Stimulated activated CD4-positive, alpha-beta T cell treated with anti-CD3 and anti-CD28 coated beads, TNF-alpha, amount 100 ng/mL, for 24 hours (primary cell): ENCODE data around the gene PYGO2.
"Not testable (repeated sequence)": the region's sequence is repeated elsewhere in the genome, so short reads cannot be mapped to it uniquely, and the experiment has no call there.

ENCODE experiments used
- DNase-seq, 3 experiments: peaks; one replicate each; pipeline ENCODE4 v3.0.0-alpha.2; 2020; ENCODE audit warnings: low read depth in 3 of 3

PYGO2 gene

GRCh38 chr1:154982897-154983648, 21.5 kb upstream of the PYGO2 start, which contains the start of gene FLAD1:
TSS of gene FLAD1 (plus strand) at chr1:154983344. CDS start at chr1:154983695, 351 bp downstream.
- DNase-seq, result peak; percentile 90 to 96 (median 96)

GRCh38 chr1:154982341-154982740, 20.8 kb upstream of the PYGO2 start:
- DNase-seq, result no peak

- DNase-seq, result no peak
Observed at GRCh38 chr1:154978360-154978759, 16.8 kb upstream of the PYGO2 start.

- DNase-seq, result not testable (repeated sequence)
Observed at GRCh38 chr1:154977762-154978161, 16.2 kb upstream of the PYGO2 start.

GRCh38 chr1:154975409-154976059, 14.0 kb upstream of the PYGO2 start:
- DNase-seq, result peak in 2 of 3 experiments; percentile 30 to 70

GRCh38 chr1:154974808-154975408, 13.3 kb upstream of the PYGO2 start:
- DNase-seq, result peak; percentile 86 to 93 (median 92)

GRCh38 chr1:154974102-154974807, 12.7 kb upstream of the PYGO2 start, which contains the start of gene CKS1B:
TSS of gene CKS1B (plus strand) at chr1:154974681. CDS start at chr1:154974746, 65 bp downstream.
- DNase-seq, result peak; percentile 88 to 95 (median 92)

GRCh38 chr1:154973344-154974101, 11.9 kb upstream of the PYGO2 start:
- peak; percentile 80 to 96 (median 87) for DNase-seq

- DNase-seq, result no peak
Observed at GRCh38 chr1:154972517-154973343, 11.1 kb upstream of the PYGO2 start.

GRCh38 chr1:154972213-154972516, 10.6 kb upstream of the PYGO2 start:
- DNase-seq, result no peak

- DNase-seq, result no peak
Observed at GRCh38 chr1:154971341-154971998, 9.9 kb upstream of the PYGO2 start.

- DNase-seq, result peak in 1 of 3 experiments; percentile 55
Observed at GRCh38 chr1:154970631-154971340, 9.2 kb upstream of the PYGO2 start, which contains the start of gene SHC1. TSS of gene SHC1 (minus strand) at chr1:154970747. CDS start at chr1:154970526, 221 bp downstream.

- DNase-seq, result no peak
Observed at GRCh38 chr1:154969860-154970452, 8.4 kb upstream of the PYGO2 start.

- no peak for DNase-seq
Observed at GRCh38 chr1:154969246-154969645, 7.7 kb upstream of the PYGO2 start.

GRCh38 chr1:154968731-154969130, 7.1 kb upstream of the PYGO2 start:
- no peak for DNase-seq

- DNase-seq, result no peak
Observed at GRCh38 chr1:154967331-154967950, 5.9 kb upstream of the PYGO2 start.

GRCh38 chr1:154966111-154966510, 4.5 kb upstream of the PYGO2 start:
- DNase-seq, result no peak

- no peak for DNase-seq
Observed at GRCh38 chr1:154964359-154964758, 2.8 kb upstream of the PYGO2 start.
